Activated CD4-positive, CD25-positive, alpha-beta regulatory T cell treated with anti-CD3 and anti-CD28 coated beads, Interleukin-2, amount 50 U/mL, for 24 hours (primary cell): Measurements from ENCODE around the gene GNG8.

Source experiments
- ATAC-seq, 2 donors: fragments of 150-1000 bp; cut with Tn5 transposase; one replicate each; pipeline ENCODE4 v1.10.0; 2021; ENCODE audit warnings: mild to moderate bottlenecking in 1 of 2, moderate library complexity in 1 of 2

The GNG8 gene

DNA sequence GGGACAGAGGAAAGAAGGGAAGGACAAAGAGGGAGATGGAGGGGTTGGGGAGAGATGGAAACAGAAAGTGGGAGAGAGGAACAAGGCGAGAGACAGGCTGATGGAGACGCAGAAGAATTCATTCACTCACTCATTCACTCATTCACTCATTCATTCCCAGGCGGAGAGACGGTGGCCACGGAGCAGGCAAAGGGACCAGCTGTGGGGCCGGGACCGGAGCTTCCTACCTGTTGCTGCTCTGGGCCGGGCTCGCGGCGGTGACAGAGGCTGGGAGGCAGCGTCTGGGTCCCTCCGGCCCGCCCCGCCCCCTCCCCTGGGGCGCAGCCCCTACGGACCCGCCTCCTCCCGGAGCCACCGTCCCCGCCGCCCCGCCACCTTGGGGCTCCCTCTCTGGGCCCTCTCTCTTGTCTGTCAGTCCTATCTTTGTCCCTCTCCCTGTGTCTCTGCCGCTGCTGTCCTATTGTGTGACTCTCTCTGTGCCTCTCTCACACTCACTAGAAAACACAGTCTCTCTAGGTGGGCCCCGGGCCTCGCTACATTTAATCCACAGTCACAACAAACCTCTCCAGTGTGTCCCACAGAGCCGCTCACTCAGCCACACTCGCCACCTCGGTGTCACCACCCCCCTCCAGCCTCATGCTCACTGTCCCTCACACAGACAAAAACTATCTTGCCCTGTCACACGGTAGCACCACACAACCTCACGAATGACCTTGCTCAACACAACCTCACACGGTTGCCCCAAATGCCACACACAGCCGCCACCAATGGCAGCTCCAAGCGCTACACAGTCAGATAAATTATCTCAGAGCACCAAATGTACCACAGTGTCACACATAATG is at the start of gene GNG8:
TSS of gene GNG8 (minus strand) at position 283 of the 842 bp plus-strand sequence. CDS start 1,520 bp downstream, outside the sequence.
- ATAC-seq: no peak

DNA sequence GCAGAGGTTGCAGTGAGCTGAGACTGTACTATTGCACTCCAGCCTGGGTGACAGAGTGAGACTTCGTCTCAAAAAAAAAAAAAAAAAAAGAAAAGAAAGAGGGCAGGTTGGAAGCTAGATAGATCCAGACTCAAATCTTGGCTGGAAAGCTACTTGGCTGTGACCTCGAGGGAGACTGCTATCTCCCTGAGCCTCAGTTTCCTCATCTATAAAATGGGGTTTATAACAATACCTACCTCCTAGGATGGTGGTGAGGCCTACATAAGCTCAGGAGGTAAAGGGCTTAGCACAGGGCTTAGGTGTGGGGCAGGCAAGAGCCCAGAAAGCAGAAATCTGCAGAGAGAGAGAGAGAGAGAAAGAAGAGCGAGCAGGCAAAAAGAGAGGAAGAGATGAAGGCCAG is 49.2 kb upstream of the GNG8 start:
- ATAC-seq: no peak

DNA sequence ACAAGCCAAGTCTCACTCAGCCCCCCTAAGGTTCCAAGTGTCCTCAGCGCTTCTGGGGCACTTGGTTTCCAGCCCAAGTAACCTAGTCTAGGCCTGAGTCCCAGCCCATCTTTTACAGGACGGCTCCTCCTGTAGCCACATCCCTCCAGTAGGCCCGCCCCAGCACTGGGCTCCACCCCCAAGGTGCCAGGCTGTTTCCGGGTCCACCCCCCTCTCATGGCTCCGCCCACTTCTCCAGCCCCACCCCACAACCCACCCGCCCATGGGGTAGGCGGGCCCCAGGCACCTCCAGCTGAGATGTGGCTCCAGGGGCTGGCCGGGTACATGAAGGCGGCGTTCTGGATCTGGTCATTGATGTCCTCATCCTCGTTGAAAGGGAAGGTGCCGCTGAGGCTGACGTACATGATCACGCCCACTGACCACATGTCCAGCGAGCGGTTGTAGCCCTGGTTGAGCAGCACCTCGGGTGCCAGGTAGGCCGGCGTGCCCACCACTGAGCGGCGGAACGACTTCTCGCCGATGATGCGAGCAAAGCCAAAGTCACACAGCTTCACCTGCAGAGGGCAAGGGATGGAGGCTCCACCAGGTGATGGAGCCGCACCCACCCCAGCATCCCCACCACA is 42.2 kb upstream of the GNG8 start:
- peak; percentile 69 to 74 for ATAC-seq

DNA sequence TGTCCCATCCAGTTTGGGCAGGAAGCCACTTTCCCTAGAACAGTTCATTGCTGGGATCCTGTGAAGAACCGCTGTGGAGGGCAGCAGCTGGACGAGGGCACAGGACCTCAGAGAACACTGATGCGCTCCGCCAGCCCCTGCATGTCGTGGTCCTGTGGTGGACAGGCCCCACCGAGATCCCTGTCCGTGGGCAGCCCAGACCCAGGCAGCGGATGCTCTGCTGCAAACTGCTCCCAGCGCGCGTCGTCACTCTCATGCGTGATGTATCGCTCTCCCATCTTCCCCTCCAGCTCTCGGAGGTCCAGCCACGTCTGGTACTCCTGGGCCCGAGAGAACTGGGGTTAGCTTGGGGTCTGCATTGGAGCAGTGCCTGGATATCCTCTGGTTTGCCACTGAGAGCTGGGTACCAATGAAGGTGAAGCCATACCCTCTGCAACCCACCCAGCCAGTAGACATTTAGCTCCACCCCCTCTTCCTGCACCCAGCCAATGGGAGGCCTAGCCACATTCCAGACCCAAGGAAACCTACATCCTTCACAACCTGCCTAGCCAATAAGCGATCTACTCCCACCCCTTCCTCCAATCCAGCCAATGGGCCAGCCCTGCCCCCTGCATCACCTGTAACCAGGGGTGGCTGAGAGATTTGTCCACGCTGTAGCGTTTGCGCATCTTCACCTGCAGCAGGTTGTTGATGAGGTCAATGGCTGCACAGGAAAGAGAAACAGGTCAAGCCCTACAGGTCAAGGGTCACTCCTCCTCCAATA is 38.6 kb upstream of the GNG8 start:
- ATAC-seq: no peak

DNA sequence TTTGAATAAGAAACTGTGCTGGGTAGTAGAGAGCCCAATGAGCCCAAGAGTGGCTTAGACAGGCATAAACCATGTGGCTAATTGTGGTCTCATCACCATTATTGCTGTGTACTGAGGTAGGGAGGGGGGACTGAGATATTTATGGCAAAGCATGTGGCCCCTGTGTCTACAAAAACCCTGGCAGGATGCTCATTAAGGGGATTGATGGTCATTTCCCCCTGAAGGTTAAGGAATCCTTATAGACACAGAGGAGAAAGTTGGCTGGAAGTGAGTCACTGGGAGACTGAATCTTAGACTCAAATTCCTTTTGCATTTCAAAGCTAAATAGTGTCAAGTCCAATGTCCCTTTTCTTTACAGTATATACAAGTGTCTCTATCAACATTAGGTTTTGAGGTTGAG is 34.8 kb upstream of the GNG8 start:
- no peak for ATAC-seq

DNA sequence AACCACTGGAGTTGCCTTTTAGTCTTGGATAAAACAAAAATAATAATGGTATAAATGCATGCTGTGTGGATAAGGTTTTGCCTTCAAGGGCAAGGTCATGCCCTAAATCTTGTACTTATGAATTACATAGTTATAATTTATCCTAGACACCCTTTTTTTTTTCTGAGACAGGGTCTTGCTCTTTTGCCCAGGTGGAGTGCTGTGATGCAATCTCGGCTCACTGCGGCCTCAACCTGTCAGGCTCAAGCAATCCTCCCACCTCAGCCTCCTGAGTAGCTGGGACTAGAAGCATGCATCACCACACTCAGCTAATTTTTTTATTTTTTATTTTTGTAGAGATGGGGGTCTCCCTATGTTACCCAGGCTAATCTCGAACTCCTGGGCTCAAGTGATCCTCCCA is 32.7 kb upstream of the GNG8 start:
- no peak for ATAC-seq

DNA sequence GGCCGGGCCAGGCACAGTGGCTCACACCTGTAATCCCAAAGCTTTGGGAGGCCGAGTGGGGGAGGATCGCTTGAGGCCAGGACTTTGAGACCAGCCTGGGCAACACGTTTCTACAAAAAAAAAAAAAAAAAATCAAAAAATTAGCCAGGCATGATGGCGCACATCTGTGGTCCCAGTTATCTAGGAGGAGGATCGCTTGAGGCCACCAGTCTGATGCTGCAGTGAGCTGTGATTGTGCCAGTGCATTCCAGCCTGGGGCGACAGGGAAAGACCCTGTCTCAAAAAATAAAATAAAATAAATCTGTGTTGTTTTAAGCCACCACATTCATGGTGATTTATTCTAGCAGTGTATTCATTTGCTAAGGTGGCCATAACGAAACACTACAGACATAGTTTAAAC is 29.1 kb upstream of the GNG8 start:
- ATAC-seq: no peak

DNA sequence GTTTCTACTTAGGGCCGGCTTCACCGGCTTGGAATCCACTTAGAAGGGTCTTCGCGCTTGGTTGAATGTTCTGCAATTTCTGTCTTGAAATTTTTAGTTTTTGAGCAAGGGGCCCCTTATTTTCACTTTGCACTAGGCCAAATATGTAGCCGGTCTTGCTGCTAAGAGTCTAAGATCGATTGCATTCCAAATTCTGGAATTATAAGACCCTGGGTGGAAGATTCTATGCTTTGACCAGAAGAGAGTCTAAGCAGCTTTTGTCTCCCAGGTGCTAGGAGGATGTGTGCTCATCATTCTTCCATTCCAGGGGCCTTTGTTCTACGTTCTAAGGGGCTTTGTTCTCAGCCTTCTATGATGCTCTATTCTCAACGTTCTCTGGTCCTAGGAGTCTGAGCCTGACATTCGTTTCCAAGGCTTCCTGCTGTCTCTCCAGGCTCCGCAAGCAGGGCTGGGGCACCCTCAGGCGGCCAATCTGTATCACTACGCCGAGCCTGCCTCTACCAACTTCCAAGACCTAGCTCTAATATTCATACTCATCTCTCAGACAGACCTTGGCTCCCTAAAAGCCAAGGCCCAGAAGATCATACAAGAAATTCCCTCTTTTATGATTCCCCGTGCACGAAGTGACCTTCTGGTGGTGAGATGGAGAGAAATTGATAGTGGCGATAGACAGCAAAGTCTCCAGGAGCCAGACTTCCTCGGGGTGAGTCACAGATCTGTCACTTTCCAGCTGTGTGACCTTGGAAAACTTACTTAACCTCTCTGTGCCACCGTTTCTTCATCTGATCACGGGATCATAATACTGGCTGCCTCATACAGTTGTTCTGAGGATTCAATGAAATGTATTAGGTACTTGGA is 26.0 kb upstream of the GNG8 start:
- ATAC-seq: peak; percentile 35 to 39

DNA sequence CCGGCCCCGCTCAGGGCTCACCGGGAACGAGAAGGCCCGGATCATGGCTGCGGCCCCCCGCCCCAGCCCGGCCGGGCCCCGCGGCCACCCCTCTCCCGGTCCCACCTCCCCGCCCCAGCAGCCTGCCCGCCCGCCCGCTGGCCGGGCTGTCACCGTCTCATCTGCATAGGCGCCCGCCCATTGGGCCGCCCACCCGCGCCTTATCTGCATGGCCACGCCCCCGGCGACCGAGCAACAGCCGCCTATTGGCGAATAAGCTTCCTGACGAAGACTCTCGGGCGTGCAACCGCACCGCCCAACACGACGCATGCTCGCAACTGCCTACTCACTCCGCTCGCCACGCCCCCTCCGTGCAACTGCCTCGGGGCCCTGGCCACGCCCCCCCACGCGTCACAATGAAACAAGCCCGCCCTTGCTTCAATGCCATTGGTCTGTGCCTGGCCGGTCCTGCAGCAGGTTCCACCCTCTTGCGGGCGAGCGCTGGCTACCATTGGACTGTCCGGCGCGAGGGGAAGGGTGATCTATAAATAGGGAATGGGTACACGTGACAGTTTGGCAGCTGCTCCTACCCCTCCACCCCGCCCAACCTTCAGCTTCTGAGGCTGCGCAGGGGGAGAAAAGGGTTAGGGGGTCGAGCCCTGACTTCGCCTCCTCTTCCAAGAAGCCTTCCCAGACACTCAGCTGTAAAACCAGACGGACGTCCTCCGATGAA is 25.2 kb upstream of the GNG8 start, which contains the start of gene DACT3:
TSS of gene DACT3 (minus strand) at position 163 of the 712 bp plus-strand sequence. CDS start at position 45, 118 bp downstream.
- ATAC-seq: peak; percentile 89 to 93

DNA sequence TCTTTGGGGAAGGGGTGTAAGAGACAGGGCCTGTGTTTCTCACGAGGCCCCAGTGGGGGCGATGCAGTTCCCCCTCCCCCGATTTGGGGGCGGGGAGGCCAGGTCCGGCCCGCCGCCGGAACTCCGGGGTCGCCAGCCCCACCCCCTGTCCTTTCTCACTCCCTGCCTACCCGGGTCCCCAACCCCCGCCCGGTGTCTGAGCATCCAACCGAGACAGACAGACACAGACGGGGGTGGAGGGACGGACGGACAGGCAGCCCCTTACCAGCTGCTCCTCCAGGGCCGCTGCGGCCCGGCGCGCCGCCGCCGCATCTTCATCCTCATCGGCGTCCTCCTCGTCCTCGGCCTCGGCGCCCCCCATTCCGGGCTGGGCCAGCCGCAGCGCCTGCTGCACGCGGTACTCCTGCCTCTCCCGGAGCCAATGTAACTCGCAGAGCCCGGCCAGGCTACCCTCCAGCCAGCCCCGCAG is 24.6 kb upstream of the GNG8 start:
- ATAC-seq: no peak

DNA sequence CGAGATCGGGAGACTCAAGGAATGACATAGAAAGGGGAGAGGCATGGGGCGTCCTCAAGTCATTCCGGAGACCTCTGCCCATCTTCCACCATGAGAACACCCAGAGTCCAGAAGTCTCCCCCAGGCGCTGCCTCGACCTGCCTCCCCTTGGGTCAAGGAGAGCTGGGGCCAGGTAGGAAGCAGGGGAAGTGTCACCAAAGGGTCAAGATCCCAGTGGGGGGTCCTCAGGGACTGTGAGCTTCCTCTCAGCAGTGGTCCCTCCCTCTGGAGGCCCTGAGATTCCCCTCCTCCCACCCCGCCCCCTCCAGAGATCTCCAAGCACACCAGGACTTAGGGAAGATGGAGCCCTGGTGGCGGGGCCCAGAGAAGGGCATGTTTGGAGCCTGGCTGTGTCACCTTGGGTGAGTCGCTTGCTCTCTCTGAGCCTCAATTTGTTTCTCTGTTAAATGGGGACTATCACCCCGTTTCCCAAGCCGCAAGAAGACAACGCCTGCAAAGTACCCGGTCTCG is 24.1 kb upstream of the GNG8 start:
- ATAC-seq: no peak

DNA sequence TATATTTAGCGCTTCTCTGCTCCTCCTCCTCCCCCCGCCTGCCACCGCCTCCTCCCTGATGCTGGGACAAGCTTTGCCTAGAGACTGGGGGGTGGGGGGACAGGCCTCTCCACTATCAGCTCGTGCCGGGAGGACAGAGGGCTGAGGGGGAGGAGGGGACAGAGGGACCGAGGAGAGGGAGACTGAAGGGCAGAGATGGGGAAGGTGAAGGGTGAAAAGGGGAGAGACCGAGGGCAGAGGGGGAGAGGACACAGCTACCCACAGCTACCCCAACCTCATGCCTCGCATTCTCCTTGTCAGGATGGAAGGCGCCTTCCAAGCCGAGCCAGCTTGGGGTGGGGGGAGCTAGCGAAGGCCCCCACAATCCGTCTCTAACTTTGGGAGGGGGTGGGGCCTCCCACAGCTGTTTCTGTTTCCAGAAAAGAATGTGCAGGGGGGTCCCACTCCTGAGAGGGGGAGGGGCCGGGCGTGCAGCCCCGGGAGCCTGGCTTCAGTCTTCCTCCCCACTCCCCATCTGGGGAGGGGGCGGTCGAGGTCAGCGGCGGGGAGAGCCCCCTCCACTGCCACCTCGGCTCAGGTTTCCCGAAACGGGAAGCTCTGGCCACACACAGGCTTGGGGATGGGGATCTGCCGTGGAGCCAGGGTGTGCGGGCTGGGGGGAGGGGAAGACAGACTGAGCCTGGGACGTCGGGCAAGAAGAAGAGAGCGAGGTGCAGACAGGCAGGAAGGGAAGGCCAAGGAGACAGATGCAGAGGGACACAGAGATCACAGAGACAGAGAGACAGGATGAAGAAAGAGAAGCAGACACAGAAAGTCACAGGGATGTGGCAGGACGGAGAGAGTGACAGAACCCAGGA is 23.4 kb upstream of the GNG8 start:
- no peak for ATAC-seq

DNA sequence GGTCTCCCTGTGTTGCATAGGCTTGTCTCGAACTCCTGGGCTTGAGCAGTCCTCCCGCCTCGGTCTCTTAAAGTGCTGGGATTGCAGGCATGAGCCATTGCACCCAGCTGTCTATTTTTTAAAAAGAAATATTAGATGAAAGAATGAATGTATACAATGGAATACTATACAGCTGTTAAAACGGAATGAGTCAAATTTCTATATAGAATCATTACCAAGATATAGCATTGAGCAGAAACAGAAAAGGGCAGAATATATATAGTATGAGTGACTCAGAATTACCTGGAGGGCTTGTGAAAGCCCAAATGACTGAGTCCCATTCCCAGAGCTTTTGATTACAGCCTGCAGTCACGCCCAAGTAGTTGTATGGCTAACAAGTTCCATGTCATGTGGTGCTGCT is 20.5 kb upstream of the GNG8 start:
- ATAC-seq: no peak

DNA sequence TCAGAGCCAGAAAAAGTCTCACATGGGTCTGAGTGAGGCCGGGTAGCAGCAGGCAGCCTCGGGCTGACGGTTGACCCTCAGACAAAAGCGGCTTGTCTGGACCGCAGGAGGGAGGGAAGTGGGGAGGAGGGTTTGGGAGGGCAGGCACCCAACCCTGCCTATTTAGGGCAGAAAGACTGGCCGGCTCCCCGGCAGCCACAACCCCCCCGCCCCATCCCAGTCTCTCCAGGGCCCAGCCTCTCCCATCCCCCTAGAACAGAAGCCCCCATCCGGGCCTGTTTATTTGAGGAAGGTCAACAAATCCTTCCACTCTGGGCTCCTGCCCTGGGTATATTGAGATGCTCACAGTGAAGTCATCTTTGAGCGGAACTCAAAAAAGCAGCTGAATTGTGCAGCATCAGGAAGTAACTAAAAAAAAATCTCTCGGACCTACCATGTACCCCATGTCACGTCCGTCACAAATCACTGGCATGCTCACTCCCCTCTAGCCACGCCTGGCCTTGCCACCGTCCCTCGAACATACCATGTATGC is 18.7 kb upstream of the GNG8 start:
- no peak for ATAC-seq

DNA sequence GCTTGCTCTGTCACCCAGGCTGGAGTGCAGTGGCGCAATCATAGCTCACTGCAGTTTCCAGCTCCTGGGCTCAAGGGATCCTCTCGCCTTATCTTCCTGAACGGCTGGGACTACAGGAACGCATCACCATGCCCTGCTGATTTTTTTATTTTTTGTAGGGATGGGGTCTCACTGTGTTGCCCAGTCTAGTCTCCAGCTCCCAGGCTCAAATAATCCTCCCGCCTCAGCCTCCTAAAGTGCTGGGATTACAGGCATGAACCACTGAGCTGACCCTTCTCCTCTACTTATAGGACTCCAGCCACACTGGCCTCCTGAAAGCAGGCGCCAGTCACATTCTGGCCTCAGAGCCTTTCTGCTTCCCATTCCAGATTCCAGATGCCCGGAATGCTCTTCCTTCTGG is 14.4 kb upstream of the GNG8 start:
- no peak for ATAC-seq

DNA sequence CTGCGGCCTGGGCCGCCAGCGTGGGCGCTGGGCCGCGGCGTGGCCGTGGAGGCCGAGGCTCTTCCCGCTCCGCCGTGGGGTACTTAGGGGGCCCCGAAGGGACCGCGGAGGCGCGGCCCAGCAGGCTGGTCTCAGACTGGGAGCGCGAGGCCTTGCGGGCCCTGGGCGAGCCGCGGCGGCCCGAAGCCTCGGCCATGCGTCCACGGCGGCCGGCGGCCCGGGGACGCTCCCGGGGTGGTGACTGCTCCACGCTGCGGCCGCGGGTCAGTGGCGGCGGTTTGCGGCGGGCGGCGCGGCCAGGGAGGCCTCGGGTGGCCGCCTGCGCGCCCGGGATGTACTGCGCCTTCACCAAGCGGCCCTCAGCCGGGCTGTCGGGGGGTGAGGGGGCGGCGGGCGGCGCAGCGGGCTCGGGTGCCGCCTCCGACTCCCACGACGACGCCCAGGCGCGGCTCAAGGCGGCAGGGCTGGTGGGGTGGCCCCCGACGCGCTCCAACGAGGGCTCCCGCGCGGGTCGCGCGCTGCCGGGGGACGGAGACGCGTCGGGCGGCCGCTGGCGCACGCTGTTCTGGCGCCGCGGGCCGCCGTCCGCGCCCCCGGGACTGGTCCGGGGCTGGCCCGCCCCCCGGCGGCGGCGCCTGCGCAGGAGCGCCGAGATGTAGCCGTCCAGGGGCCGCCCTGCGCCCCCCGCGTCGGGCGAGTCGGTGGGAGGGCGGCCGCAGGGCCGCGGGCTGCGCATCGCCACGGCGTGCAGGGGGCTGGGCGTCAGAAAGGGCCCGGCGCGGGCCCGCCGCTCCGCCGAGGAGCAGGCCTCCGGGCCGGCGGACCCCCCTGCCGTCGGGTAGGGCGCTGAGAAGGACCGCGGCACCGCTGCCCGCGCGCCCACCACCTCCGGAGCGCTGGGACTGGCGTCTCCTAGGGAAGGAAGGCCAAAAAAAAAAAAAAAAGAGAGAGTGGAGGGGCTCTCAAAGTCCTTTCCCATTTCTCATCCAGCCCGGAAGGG is 13.3 kb upstream of the GNG8 start:
- ATAC-seq: no peak

DNA sequence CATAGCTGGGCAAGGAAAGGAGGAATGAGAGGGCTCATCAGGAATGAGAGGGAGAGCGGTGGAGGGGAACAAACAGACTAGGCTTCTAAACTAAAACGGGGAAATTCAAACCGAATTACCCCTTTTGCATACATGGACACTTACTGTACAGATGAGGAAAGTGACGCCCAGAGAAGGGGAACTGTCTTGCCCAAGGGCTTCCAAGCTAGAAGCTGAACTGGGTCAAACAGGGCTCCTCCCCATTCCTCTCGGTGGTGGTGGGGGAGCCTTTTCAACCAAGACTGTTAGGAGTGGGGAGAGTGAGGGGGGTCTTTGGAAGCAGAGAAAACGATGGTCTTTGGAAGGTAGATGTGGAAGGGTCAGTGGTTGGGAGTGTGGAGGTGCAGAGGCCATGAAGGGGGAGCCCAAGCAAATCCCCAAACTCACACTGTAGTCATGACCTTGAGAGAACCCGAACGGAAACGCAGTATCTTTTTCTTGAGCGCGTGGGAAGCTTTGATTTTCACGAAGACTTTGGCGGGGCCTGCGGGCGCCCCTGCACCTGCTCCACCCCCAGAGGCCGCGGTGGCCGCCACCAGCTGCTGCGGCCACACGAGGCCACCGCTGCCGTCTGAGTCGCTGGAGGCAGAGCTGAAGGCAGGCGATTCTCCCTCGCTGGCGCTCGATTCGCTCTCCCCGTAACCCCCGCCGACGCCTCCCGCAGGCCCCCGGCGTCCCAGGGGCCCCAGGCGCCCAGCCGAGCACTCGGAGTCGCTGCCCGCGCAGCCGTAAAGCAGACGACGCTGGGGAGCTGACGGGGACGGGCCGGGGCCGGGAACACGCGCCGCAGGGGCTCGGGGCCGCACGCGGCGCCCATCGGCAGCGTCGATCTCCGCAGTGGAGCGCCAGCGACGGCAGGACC is 12.3 kb upstream of the GNG8 start:
- peak in 1 of 2 donors; percentile 30 for ATAC-seq

DNA sequence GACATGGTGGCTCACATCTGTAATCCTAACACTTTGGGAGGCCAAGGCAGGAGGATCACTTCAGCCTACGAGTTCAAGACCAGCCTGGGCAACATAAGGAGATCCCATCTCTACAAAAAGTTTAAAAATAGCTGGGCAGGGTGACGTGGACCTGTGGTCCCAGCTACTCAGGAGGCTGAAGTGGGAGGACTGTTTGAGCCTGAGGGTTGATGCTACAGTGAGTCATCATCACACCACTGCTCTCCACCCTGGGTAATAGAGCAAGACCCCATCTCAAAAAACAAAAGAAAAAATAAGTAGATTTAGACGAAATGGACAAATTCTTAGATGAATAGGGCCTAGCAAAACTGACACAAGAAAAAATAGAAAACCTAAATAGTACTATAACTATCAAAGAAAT is 10.4 kb upstream of the GNG8 start:
- ATAC-seq: no peak
